ENCODE data around the gene NKTR. TPM values are rescaled to one million over a fixed set of nuclear protein-coding genes. Genes with fewer than 3 reads are reported as not detected.
A peak's percentile ranks its signal among the peaks of the same experiment; 100 is the strongest.

The NKTR gene
- total and polyA plus RNA-seq, 9 of the 15 experiments (the other 6 are each of a cell fraction or from before 2014, with no cell fraction given): 19.7 to 123 (median 92.6) TPM

DNA sequence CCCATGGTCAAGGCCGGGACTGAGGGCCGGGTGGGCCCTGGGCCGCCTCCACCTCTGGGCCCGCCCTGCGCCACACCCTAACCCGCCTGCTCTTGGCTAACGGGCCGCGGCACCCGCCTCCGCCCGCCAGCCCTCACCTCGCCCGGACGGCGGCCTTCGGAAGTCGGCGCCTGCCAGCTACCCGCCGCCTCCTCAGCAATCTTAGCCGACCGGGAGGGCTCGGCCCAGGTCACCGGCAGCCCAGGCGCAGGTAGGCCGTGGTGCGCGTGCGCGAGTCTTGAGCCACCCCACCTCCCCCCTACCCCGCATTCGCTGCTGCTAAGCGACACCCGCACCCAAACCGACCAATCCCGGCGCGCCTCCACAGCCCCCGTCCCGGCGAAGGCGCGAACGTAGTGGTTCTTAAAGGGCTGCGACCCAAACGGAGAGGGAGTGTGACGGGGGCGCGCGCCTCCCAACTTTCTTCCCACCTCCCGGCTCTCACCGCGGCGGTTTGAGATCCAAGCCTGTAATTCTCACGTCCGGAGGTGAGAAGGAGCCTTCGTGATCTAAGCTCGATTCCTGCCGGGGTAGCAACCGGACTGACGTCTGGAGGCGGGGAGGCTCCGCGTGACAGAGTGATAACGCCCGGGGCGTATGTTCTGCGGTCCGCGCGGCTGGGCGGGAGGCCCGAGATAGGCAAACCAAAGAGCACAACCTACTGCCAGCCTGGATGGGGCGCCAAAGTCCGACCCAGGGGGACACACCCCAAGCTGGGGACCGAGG lies 18.6 kb upstream of the NKTR start, which contains the start of gene SEC22C (continued):
- peak; percentile 82 for TF ChIP-seq DPF2 (IDR thresholded peaks at IDR 0.05)
- no peak for TF ChIP-seq ZKSCAN8 (CRISPR knock-in tag; IDR thresholded peaks at IDR 0.05)
- no peak for TF ChIP-seq STAT5B (CRISPR knock-in tag; IDR thresholded peaks at IDR 0.05)
- TF ChIP-seq, protein P1, sequence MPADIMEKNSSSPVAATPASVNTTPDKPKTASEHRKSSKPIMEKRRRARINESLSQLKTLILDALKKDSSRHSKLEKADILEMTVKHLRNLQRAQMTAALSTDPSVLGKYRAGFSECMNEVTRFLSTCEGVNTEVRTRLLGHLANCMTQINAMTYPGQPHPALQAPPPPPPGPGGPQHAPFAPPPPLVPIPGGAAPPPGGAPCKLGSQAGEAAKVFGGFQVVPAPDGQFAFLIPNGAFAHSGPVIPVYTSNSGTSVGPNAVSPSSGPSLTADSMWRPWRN (IDR thresholded peaks at IDR 0.05; ENCODE audit: low read depth): peak; percentile 92
- TF ChIP-seq POLR2AphosphoS5 (IDR thresholded peaks at IDR 0.05; ENCODE audit: control insufficient read depth, insufficient read depth, low read depth, low read length): peak; percentile 78
- TF ChIP-seq EHMT2 (IDR thresholded peaks at IDR 0.05): no peak
- TF ChIP-seq, protein P2, sequence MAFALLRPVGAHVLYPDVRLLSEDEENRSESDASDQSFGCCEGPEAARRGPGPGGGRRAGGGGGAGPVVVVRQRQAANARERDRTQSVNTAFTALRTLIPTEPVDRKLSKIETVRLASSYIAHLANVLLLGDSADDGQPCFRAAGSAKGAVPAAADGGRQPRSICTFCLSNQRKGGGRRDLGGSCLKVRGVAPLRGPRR (CRISPR knock-in tag; IDR thresholded peaks at IDR 0.05): no peak
- no peak for TF ChIP-seq BRF1 (IDR thresholded peaks at IDR 0.05; ENCODE audit: borderline replicate concordance, extremely low read depth, insufficient read length)
- TF ChIP-seq, protein P3, sequence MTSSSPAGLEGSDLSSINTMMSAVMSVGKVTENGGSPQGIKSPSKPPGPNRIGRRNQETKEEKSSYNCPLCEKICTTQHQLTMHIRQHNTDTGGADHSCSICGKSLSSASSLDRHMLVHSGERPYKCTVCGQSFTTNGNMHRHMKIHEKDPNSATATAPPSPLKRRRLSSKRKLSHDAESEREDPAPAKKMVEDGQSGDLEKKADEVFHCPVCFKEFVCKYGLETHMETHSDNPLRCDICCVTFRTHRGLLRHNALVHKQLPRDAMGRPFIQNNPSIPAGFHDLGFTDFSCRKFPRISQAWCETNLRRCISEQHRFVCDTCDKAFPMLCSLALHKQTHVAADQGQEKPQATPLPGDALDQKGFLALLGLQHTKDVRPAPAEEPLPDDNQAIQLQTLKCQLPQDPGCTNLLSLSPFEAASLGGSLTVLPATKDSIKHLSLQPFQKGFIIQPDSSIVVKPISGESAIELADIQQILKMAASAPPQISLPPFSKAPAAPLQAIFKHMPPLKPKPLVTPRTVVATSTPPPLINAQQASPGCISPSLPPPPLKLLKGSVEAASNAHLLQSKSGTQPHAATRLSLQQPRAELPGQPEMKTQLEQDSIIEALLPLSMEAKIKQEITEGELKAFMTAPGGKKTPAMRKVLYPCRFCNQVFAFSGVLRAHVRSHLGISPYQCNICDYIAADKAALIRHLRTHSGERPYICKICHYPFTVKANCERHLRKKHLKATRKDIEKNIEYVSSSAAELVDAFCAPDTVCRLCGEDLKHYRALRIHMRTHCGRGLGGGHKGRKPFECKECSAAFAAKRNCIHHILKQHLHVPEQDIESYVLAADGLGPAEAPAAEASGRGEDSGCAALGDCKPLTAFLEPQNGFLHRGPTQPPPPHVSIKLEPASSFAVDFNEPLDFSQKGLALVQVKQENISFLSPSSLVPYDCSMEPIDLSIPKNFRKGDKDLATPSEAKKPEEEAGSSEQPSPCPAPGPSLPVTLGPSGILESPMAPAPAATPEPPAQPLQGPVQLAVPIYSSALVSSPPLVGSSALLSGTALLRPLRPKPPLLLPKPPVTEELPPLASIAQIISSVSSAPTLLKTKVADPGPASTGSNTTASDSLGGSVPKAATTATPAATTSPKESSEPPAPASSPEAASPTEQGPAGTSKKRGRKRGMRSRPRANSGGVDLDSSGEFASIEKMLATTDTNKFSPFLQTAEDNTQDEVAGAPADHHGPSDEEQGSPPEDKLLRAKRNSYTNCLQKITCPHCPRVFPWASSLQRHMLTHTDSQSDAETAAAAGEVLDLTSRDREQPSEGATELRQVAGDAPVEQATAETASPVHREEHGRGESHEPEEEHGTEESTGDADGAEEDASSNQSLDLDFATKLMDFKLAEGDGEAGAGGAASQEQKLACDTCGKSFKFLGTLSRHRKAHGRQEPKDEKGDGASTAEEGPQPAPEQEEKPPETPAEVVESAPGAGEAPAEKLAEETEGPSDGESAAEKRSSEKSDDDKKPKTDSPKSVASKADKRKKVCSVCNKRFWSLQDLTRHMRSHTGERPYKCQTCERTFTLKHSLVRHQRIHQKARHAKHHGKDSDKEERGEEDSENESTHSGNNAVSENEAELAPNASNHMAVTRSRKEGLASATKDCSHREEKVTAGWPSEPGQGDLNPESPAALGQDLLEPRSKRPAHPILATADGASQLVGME (CRISPR knock-in tag; IDR thresholded peaks at IDR 0.05): peak; percentile 85
- TF ChIP-seq, protein P4, sequence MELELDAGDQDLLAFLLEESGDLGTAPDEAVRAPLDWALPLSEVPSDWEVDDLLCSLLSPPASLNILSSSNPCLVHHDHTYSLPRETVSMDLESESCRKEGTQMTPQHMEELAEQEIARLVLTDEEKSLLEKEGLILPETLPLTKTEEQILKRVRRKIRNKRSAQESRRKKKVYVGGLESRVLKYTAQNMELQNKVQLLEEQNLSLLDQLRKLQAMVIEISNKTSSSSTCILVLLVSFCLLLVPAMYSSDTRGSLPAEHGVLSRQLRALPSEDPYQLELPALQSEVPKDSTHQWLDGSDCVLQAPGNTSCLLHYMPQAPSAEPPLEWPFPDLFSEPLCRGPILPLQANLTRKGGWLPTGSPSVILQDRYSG (tag; conservative IDR thresholded peaks at IDR 0.05; ENCODE audit: low read depth): no peak
- TF ChIP-seq, protein P5, sequence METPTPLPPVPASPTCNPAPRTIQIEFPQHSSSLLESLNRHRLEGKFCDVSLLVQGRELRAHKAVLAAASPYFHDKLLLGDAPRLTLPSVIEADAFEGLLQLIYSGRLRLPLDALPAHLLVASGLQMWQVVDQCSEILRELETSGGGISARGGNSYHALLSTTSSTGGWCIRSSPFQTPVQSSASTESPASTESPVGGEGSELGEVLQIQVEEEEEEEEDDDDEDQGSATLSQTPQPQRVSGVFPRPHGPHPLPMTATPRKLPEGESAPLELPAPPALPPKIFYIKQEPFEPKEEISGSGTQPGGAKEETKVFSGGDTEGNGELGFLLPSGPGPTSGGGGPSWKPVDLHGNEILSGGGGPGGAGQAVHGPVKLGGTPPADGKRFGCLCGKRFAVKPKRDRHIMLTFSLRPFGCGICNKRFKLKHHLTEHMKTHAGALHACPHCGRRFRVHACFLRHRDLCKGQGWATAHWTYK (CRISPR knock-in tag; IDR thresholded peaks at IDR 0.05): 0 out of 2 replicates have a peak, but pooled peaks have one; percentile 37
- peak; percentile 51; the same call in 1 of the 2 replicates for TF ChIP-seq MTA3 (IDR thresholded peaks at IDR 0.05; ENCODE audit: borderline replicate concordance)
- TF ChIP-seq HMGN3 (IDR thresholded peaks at IDR 0.05; ENCODE audit: borderline replicate concordance, extremely low read depth, insufficient read length, low read depth, low read length): peak; percentile 95
- TF ChIP-seq JUND (IDR thresholded peaks at IDR 0.05; ENCODE audit: borderline replicate concordance, low read depth, low read length): peak; percentile 48; the same call in 1 of the 2 replicates
- TF ChIP-seq JUND (tag; IDR thresholded peaks at IDR 0.05; ENCODE audit: borderline replicate concordance, low read depth, low read length): peak; percentile 51; the same call in 1 of the 3 replicates
- peak; percentile 96 for TF ChIP-seq POLR2A (conservative IDR thresholded peaks at IDR 0.05)
- TF ChIP-seq ZSCAN29 (IDR thresholded peaks at IDR 0.05): no peak
- no peak for TF ChIP-seq RFX7 (CRISPR knock-in tag; IDR thresholded peaks at IDR 0.05)

All from K562 (cell line).